NCI-H526 treated with DMSO at 0.1 percent for 48 hours (cell line): ENCODE measurements around the gene IFNA2.
"Not testable (repeated sequence)": the region's sequence is repeated elsewhere in the genome, so short reads cannot be mapped to it uniquely, and the experiment has no call there.

ENCODE experiments used
- DNase-seq: peaks from one replicate; lab custom pipeline; 2025; lab: John Stamatoyannopoulos, UW

Gene IFNA2

GRCh38 chr9:21385131-21385670, at the start of gene IFNA2:
TSS of gene IFNA2 (minus strand) at chr9:21385398. CDS start at chr9:21385329, 69 bp downstream.
- DNase-seq, result no peak

- DNase-seq, result not testable (repeated sequence)
These were observed 49.8 kb upstream of the IFNA2 start for GRCh38 chr9:21435015-21435383.

- peak; percentile 9 for DNase-seq
These were observed 49.2 kb upstream of the IFNA2 start for GRCh38 chr9:21434202-21435014.

GRCh38 chr9:21432672-21433425, 47.7 kb upstream of the IFNA2 start:
- no peak for DNase-seq

GRCh38 chr9:21429191-21429590, 44.0 kb upstream of the IFNA2 start:
- no peak for DNase-seq

GRCh38 chr9:21428235-21428634, 43.0 kb upstream of the IFNA2 start:
- no peak for DNase-seq

GRCh38 chr9:21415493-21416267, 30.5 kb upstream of the IFNA2 start:
- no peak for DNase-seq

- no peak for DNase-seq
These were observed 29.2 kb upstream of the IFNA2 start for GRCh38 chr9:21414220-21414940.

- no peak for DNase-seq
These were observed 28.4 kb upstream of the IFNA2 start for GRCh38 chr9:21413624-21414023.

- DNase-seq, result no peak
These were observed 28.0 kb upstream of the IFNA2 start for GRCh38 chr9:21413151-21413550.

GRCh38 chr9:21412107-21412506, 26.9 kb upstream of the IFNA2 start:
- DNase-seq, result no peak

- DNase-seq, result no peak
These were observed 23.6 kb upstream of the IFNA2 start, which contains the start of gene IFNA8 for GRCh38 chr9:21408817-21409216. TSS of gene IFNA8 (plus strand) at chr9:21409117. CDS start at chr9:21409177, 60 bp downstream.

- DNase-seq, result no peak
These were observed 18.9 kb upstream of the IFNA2 start for GRCh38 chr9:21404146-21404545.

GRCh38 chr9:21402386-21403251, 17.4 kb upstream of the IFNA2 start:
- DNase-seq, result no peak

GRCh38 chr9:21399956-21400355, 14.8 kb upstream of the IFNA2 start:
- no peak for DNase-seq

- no peak for DNase-seq
These were observed 13.8 kb upstream of the IFNA2 start for GRCh38 chr9:21398955-21399489.

GRCh38 chr9:21395778-21396717, 10.8 kb upstream of the IFNA2 start:
- peak; percentile 45 for DNase-seq

- DNase-seq, result peak; percentile 25
These were observed 7.1 kb upstream of the IFNA2 start for GRCh38 chr9:21392270-21392669.

GRCh38 chr9:21383627-21384026, 1.6 kb downstream of the IFNA2 start:
- no peak for DNase-seq
